Stimulated activated CD4-positive, alpha-beta T cell treated with anti-CD3 and anti-CD28 coated beads, Interleukin-15, amount 100 ng/mL, for 24 hours (primary cell): ENCODE results near the gene TRIO.

Experiments used
- DNase-seq: peaks from one replicate; pipeline ENCODE4 v3.0.0-alpha.2; 2020

Gene TRIO

DNA sequence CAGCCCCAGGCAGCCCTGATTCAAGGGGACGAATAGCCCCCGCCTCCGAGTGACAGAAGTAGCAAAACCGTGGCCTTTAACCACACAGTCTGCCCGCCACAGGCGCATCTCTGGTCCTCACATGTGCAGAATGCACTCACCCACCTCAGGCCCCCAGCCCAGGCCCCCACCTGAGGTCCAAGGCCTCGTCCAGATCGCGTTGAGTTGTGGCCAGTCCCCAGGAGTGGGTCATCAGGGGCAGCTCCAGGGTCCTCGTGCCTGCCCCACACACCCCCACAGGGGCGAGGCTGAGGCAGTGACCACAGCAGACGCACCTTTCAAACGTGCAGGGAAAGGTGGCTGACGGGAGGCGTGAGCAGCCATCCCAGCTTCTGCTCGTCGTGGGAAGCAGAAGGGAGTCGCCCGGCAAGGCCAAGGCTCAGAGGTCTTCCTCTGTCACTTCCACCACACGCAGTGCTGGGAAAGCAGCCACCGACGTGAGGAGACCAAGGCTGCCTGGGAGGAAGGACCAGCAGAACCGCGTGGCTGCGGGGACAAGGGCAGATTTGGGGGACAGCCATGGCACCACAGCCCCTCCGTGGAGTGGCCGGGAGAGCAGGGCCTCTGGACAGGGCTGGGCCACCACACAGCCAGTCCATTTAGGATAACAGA lies 360.7 kb downstream of the TRIO start:
- DNase-seq = no peak

DNA sequence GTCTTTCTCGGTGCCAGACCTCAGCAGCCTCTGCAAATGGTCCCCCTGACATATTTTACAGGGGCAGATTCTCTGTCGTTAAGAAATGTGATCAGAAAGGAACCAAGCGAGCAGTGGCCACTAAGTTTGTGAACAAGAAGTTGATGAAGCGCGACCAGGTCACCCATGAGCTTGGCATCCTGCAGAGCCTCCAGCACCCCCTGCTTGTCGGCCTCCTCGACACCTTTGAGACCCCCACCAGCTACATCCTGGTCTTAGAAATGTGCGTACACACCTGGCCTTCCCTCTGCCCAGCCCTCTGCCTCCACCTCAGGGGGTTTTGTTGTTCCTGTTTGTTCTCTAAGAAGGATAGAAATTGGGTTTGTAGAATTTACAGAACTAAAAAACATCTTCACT lies 361.2 kb downstream of the TRIO start:
- no peak for DNase-seq

DNA sequence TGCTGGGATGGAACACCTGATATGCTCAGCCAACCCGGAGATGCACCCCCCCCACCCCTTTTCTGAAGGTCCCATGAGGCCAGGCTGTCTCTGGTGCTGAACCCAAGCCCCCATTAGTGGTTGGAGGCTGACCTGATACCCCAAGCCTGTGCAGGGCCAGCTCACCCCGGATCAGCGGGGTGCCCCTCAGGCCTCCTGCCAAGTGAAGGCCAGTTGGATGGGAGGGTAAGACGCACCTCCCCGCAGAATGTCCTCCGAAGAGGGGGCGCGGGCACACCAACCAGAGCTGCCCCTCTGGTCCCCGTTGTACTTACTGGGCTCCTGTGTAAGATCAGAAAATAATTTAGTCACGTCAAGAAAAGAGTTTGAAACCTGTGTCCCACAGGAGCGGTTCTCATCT lies 361.7 kb downstream of the TRIO start:
- DNase-seq = no peak

DNA sequence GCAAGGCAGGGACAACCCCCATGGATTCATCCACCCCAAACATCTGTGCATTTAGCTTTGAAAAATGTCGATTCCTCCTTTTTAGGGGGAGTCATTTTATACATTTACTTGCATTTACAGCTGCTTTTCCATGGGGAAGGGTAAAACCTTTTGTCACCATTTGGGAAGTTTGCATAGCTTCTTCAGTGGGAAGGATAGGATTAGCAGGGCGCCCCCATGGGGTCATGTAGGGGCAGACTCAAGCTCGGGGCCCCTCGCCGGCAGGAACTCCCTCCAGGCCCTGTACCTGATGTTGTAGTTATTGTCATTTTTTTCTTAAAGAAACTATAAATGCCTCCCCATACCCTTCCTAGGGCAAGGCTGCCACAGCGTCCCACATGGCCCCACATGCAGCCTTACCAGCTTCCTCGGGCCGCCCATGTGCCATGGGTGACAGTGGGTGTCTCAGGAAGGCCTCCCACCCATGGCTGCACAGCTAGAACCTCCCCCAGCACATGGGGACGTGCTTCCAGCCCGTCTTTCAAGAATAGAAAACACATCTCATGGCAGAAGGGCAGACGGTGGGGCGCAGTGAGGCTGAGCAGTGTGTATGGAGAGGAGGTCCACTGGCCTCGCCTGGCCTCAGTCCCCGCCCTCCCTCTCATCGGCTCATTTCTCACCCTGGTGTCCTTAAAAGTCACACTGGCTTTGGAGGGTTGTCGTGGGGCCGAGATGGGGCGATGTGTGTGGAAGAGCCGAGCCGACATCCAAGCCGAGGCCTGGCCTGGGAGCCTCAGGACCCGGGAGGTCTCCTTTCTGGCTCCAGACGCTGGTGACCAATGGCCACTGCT lies 362.4 kb downstream of the TRIO start:
- DNase-seq = no peak

DNA sequence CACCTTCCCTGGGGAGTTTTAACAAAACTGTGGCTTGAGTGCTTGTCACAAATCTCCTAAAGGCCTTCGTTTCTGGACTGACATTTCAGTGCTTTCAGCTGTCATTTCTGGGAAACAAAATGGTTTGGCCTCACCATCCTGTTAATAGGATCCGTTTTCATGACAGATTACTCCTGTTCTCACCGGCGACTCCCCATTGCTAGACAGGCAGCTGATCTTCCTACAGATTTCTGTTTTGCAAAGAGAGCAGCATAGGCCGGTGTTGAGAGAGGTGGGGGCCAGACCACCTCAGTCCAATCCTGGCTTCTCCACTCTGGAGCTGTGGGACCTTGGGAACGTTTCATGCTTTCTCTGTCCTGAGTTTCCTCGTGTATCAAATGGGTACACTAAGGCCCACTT lies 363.0 kb downstream of the TRIO start:
- no peak for DNase-seq

DNA sequence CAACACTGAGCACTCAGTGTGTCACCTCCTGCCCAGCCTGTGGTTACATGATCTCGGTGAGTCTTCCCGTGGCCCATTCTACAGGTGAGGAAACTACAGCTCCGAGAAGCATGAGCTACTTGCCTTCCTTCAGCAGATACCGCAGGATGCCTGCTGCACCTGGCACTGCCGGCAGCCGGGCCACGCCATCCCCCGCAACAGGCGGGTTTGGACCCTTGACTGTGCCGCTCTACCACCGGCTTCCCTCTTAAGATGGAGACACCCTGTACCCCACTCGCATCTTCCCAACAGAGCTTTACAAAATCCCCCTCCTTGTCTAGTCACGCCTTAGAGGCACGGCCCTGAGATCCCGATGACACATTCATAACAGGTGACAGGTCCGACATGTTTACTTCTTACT lies 363.5 kb downstream of the TRIO start:
- DNase-seq = no peak

DNA sequence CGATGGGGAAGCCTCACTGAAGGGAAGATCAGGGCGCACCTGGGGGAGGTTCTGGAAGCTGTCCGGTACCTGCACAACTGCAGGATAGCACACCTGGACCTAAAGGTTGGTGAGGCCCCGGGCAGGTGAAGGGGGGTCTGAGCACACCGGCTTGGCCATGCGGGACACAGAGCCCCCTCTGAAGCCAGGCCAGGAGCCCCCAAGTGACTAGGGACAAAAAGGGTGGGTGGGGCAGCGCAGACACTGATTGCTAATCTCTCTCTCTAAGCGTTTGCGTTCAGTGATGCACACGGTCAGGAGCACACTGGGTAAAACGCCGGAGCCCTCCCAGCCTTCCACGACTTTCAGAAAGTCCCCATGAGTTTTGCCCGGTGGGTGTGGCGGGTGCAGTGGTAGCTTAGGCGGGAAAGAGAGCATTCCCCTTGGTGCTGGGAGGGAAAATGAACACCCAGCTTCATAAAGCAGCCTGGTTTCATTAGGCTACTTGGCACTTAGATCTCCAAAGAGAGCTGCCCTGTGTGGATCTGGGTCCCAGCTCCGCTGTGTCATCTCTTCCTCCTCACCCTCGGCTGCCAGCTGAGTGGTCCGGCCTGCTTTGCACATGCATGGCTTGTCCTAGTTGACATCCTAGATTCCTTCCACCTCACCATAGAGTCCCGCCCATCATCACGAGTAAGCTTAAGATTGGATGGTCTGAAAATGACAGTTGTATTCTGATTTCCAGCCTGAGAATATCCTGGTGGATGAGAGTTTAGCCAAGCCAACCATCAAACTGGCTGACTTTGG lies 364.2 kb downstream of the TRIO start:
- DNase-seq = no peak

DNA sequence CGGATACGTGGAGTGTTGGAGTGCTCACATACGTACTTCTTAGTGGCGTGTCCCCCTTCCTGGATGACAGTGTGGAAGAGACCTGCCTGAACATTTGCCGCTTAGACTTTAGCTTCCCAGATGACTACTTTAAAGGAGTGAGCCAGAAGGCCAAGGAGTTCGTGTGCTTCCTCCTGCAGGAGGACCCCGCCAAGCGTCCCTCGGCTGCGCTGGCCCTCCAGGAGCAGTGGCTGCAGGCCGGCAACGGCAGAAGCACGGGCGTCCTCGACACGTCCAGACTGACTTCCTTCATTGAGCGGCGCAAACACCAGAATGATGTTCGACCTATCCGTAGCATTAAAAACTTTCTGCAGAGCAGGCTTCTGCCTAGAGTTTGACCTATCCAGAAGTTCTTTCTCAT lies 364.9 kb downstream of the TRIO start:
- DNase-seq = no peak

DNA sequence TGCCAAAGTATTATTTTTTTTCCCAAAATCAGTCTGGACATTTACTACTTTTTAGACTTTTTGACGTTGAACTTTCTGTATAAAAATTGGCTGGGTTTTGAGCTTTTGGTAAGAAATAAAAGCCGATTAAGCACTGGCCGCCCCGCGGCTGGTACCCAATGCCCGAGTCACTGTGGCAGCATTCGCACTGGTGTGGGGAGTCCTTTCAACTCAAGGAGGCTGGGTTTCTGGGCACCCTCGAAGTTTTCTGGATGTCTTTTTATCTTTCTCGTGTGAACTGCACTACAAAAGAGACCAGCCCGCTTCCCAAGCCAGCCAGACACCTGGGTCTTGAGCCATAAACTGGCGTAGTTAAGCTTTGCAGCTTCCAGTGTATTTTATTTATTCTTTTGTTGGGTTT lies 366.4 kb downstream of the TRIO start:
- DNase-seq = no peak

DNA sequence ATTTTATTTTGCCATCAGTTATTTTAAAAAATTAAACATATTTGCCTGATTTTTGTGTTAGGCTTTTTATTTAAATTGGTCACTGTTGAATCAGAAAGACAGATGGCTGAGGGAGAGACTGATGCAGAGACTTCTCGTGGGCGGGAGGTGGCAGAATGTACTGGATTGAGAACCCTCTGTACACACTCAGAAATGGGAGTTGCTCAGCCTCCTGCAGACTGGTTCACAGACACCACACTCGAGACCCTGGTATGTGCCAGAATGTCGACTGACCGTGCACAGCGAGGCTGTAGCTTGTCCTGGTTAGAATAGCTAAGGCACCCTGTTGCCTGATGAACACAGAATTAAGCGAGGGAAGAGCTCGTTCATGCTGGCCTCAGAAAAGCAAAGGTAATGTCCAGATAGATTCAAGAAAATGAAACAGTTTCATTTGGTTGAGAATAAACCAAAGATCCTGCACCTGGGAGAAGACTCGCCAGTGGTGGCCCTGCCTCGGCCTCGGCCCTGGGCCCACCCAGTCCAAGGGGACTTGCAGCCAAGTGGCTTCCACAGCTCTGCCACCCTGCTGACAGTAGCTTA lies 367.1 kb downstream of the TRIO start:
- DNase-seq = no peak

DNA sequence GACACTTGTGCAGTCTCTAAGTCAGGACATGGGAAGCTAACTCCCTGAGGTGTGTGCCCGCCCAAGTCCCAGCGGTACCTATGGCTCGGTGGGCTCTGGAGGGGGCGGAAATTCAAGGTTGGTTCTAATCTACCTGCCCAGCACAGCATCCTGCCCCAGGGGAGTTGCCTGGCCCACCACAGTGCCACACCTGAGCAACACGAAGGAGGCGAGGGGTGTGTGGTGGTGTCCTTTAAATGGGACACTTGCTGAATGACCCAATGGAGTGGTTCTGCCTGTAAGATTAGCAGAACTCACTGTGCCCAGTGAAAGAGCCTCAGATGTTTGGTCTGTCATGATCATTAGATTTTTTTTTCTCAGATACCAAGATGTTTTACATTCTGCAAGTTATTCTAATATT lies 367.7 kb downstream of the TRIO start:
- DNase-seq = no peak

DNA sequence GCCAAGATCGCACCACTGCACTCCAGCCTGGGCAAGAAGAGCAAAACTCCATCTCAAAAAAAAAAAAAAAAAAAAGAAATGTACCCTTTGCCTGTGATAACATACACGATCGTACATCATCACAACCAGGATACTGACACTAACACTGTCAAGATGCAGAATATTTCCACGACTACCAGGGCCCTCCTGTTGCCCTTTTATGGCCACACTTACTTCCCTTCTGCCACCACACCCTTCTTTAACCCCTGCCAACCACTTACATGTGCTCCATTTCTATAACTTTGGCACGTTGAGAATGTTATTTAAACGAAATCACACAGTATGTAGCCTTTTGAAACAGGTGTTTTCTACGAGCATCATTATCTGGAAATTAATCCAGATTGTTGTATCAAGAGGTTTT lies 369.4 kb downstream of the TRIO start:
- DNase-seq = no peak

DNA sequence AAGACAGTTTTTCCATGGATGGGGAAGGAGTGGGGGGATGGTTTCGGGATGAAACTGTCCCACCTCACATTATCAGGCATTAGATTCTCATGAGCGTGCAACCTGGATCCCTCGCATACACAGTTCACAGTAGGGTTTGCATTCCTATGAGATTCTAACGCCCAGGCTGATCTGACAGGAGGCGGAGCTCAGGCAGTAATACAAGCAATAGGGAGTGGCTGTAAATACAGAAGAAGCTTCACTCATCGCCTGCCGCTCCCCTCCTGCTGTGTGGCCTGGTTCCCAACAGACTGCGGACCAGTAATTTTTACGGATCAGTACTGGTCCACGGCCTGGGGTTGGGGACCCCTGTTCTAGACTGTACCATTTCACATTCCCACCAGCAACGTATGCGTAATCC lies 370.1 kb downstream of the TRIO start:
- no peak for DNase-seq

DNA sequence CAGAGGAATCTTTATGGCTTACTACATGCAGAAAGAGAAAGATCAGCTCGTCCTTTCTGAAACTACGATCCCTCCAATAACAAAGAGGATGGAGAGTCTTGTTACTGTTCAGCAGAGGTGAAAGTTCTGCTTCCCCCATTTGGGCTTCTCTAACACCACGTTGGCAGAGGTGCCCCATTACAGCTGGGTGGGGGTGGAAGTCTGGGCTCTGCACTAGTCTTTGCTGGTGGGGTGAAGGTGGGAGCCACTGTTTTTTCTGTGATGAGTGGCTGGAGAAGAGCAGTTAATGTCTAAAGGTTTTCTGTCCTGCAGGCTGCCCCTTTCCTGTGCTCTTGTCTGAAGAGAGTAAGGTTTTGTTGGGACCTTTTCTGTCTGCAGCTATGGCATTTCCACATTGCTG lies 373.8 kb downstream of the TRIO start:
- DNase-seq = no peak

DNA sequence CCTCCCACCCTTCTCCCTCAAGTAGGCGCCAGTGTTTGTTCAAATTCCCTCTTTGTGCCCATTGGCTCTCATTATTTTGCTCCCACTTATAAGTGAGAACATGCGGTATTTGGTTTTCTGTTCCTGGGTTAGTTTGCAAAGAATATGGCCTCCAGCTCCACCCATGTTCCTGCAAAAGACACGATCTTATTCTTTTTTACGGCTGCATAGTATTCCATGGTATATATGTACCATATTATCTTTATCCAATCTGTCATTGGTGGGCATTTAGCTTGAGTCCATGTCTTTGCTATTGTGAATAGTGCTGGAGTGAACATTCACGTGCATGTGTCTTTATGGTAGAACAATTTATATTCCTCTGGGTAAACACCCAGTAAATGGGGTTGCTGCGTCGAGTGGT lies 375.5 kb downstream of the TRIO start:
- no peak for DNase-seq

DNA sequence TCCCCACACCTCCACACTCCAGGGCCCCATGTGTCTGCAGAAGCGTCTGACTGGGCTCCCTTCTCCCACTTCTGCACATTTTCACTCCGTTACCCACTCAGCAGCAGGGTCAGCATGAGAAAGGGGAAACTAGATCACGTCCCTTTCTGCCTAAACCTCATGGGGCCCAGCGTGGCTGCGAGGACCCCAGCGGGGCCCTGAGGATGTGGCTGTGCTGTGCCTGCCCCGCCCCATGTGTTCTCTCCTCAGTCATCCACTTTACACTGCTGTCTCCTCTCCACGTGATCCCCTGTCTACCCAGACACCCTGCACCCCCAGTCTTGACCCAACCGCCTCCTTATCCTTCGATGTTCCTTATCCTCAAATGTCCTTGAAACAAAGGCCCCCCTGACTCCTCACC lies 378.6 kb downstream of the TRIO start:
- DNase-seq = no peak

DNA sequence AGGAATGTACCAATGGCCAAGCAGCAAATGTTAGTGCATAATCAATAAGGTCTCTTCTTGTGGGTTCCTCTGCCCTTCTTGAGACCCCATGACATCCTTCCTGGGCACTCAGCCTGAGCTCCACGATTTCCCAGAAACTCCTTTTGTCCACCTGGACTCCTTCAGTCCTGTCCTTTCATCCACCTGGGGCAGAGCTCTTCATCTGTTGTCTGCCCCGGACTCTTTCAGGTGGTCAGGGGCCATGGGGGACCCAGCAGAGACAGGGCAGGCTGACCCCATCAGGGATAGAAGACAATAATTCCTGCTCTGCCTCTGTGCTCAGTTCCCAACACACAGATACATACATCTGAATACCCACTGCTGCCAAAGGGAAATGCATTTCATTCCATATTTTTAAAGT lies 379.6 kb downstream of the TRIO start:
- no peak for DNase-seq

DNA sequence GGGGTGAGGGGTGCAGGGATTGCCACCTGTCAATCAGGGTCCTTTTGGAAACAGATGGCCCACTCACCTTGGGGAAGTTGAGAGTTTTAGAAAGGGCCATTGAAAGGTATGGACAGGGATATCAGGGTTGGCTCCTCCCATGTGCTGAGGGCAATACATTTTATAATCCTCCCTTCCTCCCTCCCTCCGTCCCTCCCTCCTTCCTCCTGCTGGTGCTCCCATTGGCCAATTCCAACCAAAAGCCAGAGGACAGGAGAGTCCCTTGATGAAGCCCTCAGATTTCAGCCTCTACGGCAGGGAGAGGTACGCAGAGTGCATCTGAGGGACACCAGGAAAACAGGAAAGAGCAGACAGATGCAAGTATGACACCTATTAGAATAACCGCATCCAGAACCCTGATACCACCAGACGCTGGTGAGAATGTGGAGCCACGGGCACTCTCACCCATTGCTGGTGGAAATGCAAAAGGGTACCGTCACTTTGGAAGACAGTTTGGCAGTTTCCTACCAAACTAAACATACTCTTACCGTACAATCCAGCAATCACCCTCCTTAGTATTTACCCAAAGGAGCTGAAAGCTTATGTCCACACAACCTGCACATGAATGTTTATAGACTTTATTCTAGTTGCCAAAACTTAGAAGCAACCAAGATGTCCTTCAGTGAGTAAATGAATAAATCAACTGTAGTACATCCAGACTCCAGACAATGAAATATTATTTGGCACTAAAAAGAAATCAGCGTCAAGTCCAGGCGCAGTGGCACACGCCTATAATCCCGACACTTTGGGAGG lies 380.3 kb downstream of the TRIO start:
- no peak for DNase-seq

DNA sequence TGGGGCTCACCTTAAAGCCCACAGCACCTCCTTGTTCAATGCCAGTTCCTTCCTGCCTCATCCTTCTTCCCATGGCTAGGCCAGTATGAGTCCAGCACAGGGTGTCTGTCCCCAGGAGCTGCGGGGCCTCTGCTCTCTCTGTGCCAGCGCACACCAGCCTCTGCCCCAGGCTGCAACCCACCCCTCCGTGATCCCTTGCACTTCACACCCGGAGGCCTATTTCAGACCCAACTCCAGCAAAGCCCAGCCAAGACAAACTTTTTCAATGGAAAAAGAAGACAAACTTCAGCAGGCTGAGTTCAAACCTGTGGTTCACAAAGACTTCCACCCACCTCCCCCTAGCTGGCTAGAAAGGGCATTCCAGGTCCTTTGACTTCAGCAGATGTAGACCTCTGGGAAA lies 382.3 kb downstream of the TRIO start:
- DNase-seq = no peak

DNA sequence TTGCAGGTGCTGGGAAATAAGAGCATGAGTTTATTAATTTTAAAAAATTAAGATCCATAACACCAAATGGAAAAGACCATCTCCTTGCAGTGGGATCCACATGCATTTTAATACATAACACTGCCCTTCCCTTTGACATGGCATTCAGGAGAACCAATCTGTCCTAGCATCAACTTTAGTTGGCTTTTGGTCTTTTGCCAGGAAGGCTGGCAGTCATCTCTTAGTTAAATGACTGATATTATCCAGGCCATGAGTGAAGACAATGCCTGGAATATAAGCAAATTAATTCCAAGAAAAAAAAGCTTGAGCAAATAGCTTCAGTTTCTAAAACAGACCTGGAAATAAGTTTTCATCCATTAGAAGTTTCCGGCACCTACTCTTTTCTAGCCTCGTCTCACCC lies 383.4 kb downstream of the TRIO start:
- no peak for DNase-seq

DNA sequence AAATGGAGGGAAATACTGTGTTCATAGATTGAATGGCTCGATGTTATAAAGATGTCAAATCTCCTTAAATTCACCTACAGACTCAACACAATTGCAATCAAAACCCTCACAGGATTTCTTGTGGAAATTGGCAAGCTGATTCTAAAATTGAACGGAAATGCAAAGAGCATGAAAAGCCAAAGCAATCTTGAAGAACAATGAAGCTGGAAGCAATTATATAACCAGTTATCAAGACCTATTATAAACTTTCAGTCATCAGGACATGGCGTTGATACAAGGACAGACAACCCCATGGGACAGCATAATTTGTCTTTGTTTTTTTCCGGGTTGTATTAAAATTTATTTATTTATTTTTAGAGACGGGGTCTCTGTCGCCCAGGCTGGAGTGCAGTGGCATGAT lies 385.0 kb downstream of the TRIO start:
- no peak for DNase-seq

DNA sequence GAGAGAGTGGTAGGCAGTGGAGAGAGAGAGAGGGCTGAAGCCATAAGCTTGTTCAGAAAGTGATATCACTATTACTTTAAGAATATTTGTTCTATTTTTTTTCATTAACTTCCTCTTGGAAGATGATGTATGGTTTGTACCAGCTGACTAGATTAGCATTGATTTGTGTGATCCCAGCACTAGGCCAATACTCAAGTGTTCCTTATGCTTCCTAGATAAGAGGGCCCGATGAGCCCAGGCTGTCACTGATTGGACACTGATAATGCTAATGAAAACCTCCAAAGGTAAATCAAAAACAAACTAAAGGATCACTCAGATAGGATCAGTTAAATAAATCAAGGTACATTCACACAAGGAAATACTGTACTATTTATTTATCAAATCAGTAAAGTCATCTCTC lies 385.8 kb downstream of the TRIO start:
- no peak for DNase-seq

DNA sequence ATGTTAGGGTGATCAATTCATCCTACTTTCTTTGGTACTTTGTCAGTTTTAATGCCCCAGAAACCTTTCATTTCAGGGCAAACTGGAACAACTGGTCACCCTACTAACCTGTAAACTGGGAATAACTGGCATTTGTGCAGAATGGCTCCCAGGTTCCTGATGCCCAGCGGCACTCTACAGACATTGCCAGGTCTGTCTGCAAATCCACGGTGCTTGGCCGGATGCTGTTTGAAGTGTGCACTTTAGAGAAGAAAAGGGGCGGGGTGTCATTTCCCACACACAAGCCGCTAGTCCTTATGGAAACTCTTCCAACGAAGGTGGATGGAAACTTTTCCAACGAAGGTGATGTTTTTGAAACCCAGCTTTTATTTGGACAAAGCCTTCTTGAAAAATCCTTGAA lies 388.5 kb downstream of the TRIO start:
- no peak for DNase-seq
